NCI-H128 (cell line): ENCODE measurements around the gene KIF1B.
"Not testable (repeated sequence)": the region's sequence is repeated elsewhere in the genome, so short reads cannot be mapped to it uniquely, and the experiment has no call there.

Source experiments
- DNase-seq: peaks from one replicate; lab custom pipeline; 2025; ENCODE audit not compliant: unreplicated experiment; lab: John Stamatoyannopoulos, UW

The KIF1B gene

DNA sequence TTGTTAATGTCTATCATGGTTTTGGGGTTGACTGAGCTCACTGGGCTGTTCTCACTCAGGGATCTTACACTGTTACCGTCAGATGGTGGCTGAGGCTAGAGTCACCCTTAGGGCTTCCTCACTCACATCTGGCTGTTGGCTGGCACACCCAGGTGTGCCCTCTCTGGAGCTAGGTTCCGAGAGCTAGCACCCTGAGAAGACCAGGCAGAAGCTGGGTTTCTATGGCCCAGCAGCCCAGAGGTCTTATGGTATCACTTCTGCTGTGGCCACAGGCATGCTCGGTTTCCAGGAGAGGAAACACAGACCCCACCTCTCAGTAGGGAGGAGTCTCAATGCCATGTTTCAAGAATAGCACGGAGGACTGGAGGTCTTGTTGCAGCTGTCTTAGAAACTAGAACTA lies 20.7 kb upstream of the KIF1B start:
- no peak for DNase-seq

DNA sequence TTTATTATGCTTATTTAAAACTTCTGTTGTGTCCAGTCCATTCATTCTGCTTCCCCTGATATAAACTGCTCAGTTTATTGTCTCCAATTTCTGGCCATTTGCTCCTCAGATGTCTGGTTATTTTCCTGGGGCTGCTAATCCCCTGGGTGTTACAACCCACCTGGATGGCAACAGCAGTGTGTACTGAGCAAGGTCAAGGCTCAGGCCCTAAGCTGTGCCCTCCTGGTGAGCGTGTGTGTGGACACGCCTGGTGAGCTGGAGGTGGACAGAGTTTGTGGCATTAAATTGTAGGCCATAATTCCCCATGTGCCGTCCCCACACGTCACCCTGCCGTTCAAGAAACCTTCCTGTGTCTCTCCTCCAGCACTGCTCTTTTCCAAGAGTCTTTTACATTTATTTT lies 18.1 kb upstream of the KIF1B start:
- DNase-seq, result no peak

DNA sequence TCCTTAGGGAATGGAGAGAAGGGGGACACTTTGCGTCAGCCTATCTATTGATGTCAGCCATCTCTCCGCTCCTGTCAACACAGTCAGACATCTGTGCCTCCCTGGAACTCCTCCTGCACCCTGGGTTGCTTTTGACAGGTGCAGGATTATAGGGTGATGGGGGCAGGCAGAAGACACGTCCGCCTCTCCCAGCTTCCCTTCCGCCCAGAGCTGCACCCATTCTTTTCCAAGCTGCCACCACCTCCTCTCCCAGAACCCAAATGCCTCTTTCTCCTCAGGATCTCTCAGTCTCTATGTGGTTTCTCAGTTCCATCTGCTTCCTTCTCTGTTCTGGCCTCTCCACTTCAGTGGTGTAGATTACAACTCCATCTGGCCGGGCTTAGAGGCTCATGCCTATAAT lies 17.1 kb upstream of the KIF1B start:
- DNase-seq, result no peak

DNA sequence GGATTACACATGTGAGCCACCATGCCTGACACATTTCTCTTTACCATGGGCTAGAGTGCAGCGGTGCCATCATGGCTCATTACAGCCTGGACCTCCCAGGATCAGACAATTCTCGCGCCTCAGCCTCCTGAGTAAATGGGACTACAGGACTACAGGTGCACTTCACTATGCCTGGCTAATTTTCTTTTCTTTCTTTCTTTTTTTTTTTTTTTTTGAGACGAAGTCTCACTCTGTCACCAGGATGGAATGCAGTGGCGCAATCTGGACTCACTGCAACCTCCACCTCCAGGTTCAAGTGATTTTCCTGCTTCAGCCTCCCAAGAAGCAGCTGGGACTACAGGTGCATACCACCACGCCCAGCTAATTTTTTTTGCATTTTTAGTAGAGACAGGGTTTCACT lies 14.8 kb upstream of the KIF1B start:
- DNase-seq, result no peak

DNA sequence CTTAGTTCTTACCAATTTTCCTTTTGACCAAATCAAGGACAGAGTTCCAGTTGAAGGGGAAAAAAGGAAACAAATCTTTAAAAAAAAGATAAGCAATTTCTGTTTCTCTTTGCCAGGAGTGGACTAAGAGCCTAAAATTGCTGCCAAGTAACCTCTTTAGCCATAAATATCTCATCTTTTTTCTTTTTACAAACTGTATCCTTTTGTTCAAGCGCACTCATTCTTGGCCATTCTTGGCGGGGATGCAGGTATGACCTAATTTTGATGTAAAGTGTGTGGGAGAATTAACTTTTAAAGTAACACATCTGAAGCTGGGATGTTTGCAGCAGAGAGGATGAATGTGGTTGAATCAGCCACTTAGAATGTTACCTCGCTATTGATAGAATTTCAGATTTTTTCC lies 13.4 kb upstream of the KIF1B start:
- no peak for DNase-seq

DNA sequence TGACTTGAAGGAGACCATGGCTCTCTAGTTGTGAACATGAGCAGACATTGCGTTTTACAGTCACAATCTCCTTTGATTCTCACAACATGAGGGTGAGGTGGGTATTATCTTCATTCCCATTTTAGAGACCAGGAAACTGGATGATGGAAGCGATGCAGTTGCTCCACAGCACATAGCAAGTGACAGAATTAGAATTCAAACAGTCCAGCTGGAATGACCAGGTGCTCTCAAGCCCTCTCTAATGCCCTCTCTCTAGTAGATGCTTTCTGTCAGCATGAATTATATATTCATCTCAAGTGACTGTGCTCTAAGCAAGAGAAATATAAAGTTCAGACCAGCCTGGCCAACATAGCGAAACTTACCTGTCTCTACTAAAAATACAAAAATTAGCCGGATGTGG lies 9.8 kb upstream of the KIF1B start:
- no peak for DNase-seq

DNA sequence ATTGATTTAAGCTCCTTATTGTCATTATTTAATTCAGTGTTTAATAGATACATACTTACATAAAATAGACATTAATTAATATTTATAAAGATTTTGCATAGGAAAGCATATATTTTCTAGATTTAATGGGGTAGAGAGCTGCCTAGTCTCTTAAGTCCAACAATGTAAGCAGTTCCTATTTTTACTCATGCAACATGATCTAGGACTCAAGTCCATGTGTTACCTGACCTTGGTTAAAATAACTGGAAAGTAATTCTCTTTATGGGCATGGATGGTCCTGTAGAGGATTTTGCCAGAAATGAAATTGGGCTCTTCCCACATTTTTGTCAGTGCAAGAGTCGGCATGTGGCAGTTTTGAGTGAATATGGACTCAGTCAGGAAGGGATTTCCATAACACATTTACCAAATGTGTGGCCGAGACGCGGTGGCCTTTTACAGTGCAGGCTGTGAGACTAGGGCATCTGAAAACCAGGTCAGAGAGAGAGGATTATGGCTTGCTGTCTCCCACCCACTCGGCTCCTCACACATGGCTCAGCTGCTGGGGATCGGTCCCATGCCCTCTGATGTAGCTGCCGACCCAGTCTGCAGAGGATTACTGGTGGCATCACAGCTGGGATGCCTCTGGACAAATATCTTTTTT lies 6.2 kb upstream of the KIF1B start:
- DNase-seq, result no peak

DNA sequence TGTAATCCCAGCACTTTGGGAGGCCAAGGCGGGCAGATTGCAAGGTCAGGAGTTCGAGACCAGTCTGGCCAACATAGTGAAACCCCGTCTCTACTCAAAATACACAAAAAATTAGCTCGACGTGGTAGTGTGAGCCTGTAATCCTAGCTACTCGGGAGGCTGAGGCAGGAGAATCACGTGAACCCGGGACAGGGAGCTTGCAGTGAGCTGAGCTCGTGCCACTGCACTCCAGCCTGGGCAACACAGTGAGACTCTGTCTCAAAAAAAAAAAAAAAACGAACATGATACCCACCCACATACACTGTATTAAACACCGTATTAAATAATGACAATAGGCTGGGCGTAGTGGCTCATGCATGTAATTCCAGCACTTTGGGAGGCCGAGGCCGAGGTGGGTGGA lies 5.2 kb upstream of the KIF1B start:
- DNase-seq, result not testable (repeated sequence)

DNA sequence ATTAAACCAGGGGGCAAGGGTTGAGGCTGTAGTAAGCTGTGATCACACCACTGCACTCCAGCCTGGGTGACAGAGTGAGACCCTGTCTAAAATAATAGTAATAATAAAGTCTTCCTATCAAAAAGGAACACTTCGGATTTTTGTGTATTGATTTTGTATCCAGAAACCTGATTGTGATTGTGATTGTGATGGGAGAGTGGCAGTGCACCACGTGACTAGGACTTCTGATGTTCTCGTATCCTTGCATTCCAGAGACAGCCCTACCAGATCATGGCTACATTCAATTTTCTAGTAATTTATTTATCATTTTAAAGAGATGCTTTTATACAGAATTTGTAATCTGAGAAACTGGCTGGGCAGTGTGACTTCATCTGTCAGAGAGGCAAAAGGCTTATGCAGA lies 2.6 kb upstream of the KIF1B start:
- DNase-seq, result no peak

DNA sequence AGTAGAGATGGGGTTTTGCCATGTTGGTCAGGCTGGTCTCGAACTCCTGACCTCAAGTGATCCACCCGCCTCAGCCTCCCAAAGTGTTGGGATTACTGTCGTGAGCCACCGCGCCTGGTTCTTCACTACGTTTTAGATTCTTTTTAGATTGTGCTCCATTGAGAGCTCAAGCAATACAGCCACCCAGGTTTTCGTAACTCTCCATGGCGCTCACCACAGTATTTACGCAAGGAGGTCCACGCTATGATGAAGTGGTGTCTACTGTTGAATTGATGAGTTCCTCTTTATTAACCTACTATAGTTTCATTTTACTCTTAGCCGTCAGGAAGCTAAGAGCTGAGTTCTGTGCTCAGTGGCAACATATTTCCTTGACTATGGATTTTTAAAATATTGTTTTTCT lies 1.8 kb upstream of the KIF1B start:
- no peak for DNase-seq

DNA sequence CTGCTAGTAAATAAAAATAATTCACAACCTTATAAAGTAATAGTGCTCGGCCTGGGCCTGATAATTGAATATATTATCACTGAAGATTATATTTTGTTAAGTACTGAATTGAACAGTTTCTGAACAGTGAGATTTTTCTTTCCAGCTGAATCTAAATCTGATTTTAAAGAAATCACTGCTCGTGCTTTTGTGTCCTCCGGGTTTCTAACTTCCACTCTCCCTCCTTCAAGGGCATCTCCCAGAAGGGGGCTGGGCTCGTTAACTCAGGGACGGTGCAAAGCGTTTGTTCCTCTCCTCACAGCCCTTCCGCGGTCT lies 823 bp upstream of the KIF1B start:
- no peak for DNase-seq

DNA sequence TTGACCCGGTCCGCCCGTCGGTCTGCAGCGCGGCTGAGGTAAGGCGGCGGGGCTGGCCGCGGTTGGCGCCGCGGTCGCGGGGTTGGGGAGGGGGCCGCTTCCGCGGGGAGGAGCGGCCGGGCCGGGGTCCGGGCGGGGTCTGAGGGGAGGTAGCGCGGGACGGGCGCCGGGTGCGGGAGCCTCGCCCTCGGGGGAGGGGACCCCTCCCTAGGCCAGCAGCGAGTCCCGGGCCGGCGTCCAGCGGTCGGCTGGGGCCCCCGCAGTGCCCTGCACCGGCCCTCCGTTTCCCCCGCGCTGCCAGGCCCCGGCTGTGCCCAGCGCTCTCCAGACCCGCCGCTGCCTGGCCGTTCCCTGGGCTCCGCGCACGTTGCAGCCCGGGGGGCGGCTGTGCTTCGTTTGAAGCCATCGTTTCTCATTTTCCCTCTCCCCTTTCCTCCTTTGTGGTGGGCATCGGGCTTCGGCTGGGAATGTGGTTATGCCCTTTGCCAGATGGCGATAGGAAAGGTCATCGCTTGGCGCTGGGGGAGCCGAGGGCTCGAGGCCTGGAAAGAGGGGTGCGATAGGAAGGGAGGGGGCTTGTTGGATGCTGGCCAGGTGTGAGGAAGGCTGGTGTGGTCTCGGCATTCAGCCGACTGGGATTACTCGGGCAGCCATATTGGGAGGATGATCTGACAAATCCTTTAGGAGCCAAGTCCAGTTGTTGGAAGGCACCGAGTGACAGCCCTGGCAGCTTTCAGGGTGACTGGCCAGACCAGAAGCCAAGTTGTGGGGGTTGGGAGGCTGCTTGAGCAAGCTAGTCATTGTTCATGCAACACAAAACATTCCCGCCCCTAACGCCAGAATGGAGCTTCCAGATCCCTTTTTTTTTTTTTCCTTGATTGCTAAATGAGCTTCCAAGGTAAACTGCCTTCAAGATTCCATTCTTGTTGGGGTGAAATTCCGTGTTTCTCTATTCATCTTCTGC lies 753 bp downstream of the KIF1B start:
- DNase-seq, result peak; percentile 63

DNA sequence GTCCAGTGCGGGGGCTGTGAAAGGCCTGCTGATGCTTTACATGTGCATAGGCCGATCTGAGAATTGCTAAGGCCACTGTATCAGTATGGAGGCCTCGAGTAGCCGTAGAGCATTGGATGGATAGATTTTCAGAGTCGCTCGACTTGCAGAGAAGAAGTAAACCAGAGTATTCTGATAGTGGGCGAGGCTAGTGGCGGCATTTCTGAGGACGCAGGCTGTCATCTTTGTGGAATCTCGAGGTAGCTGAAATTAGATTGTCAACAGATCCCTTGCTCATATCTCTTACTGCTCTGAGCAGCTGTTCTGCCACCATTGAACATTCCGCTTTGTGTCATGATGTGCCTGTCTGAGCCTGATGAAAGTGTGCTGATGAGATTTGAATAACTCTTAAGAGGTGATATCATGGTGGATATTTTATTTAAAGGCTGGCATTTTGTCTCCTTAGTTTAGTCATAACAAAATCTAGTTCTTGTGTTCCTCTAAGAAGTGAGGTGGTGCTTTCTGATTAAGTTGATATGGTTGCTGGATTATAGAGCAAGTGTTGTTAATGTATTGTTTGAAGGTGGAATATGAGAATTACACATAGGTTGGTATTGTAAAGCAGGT lies 1.5 kb downstream of the KIF1B start:
- DNase-seq, result no peak

DNA sequence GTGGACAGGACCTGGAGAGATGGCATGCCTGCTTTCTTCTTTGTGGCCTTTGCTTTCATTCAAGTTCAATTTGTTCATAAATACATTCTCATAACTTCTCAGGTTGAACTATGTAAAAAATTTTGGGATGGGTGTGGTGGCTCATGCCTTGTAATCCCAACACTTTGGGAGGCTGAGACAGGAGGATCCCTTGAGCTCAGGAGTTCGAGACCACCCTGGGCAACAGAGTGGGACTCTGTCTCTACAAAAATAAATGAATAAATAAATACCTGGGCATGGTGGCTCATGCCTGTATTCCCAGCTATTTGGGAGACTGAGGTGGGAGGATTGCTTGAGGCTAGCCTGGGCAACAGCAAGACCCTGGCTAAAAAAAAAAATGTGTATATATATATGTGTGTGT lies 2.1 kb downstream of the KIF1B start:
- no peak for DNase-seq

DNA sequence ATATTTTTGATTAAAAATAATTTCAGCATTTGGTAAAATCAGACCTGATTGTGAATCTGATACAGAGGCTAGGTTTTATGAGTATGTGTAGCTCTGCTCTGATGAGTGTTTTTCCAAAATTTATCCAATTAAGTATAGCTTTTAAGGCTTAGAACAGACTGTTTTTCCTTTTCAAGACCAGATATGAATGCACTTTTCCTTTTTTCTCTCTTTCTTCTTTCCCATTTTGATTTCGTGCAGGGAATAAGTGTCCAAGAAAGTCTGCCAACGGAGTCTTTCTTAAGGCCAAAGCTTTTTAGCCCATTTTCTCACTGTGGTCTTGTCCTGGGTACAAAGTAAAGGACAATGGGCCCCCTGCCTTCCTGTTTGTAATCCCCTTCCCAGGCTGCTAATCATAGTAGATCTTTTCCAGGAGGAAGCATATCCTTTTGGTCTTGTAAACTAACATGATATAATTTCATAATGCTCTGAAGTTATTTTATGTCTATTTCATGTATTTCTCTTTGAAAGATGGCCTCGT lies 2.9 kb downstream of the KIF1B start:
- DNase-seq, result no peak

DNA sequence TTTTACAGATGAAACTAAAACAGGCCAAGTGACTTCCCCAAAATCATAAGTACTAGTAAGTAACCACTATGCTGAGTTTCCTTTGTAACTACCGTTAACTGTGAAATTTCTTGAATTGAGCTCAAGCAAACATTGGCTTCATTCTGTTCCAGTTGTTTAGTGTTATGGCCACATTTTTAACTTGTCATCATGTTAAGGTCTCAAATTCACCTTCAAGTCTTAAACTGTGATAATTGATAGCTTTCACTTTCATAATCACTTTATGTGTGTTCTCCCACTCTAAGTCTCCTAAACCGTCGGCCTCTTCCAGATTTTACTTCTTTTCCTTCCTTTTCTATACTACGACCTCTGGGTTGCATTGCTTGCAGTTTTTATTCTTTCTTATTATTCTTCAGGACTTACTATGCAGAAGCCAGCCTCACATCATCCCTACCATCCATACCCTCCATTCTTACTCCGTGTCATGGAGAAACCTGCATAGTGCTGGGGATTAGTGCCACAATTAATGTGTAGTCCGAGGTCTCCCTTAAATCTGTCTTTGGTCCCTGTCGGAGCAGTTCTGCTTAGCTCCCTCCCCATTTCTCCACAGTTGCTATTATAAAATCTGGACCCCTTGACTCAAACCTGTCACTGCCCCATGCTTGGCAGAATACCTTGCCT lies 5.8 kb downstream of the KIF1B start:
- DNase-seq, result no peak

DNA sequence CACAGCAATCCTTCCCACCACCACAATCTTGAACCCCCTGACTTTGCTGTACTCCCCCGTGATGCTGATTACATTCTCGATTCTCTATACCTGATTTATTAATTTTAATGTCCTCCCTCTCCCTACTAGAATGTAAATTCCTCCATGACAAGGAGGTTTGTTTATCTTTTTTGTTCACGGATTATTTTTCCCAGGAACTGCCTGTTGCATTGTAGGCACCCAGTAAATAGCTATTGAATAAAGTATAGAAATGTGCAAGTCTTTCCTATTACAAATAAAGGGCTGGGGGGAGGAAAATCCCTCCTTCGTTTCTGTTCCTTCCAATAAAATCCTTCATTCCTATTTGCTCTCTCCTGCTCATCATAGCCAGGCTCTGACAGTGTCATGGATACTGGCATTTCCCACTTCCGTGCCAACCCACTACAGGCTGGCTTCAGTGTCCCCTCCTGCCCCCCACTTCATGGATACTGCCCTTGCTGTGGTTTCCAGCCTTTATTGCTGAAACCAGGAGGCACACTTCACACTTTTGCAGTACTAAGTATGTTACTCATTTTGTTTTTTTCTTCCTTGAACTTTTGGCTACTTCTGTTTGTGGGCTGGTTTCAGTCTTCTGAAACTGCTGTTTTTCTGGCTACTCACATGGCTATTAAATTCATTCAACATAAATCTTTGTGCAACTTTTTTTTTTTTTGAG lies 7.5 kb downstream of the KIF1B start:
- no peak for DNase-seq

DNA sequence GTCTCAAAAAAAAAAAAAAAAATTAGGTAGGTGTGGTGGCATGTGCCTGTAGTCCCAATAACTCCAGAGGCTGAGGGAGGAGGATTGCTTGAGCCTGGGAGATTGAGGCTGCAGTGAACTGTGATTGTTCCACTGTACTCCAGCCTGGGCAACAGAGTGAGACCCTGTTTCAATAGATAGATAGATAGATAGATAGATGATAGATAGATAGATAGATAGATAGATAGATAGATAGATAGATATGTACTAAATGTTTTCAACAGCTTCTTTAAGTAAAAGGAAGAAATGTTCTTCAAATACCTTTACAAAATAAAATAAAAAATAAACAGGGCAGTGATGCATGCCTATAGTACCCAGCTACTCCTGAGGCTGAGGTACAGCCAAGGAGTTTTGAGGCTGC lies 9.8 kb downstream of the KIF1B start:
- DNase-seq, result no peak

DNA sequence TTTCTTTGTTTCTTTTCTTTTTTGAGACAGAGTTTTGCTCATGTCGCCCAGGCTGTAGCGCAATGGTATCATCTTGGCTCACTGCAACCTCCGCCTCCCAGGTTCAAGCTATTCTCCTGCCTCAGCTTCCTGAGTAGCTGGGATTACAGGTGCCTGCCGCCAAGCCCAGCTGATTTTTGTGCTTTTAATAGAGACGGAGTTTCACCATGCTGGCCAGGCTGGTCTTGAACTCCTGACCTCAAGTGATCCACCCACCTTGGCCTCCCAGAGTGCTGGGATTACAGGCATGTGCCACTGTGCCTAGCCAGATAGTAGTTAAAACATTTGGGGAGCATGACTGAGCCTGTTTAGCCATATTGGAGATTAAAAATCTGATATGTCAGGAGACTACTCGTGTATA lies 10.3 kb downstream of the KIF1B start:
- not testable (repeated sequence) for DNase-seq

DNA sequence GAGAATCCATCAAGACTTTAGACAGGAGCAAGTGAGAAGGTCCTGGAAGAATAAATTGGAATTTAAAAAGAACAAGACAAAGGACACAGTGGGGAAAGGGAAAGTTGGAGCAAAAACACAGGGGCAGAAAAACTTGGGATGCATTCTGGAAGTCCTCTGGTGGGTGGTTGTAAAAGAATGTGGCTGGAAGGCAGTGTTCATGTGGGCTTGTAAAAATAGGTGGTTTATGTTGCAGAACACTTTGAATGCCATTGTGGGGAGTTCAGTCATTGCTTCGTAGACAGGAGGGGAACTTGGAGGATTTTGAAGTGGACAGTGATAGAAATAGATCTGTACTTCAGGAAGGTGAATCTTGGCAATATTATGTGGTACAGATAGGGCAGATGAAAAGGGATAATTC lies 15.2 kb downstream of the KIF1B start:
- no peak for DNase-seq

DNA sequence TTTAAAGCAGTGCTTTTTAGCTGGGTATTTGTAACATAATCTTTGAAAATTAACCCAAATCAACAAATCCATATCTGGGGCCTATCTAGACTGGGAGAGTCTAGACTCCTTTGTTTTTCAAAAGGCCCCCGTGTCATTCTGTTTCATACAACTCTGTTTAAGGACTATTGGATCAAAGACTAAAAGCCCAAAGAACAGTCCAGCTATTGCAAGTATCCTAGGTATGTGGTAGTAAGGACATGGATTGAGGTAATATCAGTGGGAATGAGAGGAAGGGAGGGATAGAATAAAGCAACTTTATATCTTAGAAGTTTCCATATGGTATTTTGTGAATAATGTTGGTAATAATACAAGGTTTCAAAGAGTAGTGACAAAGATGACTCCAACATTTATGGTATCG lies 18.2 kb downstream of the KIF1B start:
- DNase-seq, result no peak
